CD1c-positive myeloid dendritic cell (primary cell): ENCODE results near the gene TCAP.

ENCODE experiments used
- DNase-seq: peaks from one replicate; pipeline ENCODE4 v3.0.0-alpha.2; 2016; ENCODE audit errors: extremely low spot score

TCAP gene, protein sequence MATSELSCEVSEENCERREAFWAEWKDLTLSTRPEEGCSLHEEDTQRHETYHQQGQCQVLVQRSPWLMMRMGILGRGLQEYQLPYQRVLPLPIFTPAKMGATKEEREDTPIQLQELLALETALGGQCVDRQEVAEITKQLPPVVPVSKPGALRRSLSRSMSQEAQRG

GRCh38 chr17:39664581-39665561 is at the start of gene TCAP:
TSS of gene TCAP (plus strand) at chr17:39665349. CDS start at chr17:39665360, 11 bp downstream.
- DNase-seq: no peak

DNA sequence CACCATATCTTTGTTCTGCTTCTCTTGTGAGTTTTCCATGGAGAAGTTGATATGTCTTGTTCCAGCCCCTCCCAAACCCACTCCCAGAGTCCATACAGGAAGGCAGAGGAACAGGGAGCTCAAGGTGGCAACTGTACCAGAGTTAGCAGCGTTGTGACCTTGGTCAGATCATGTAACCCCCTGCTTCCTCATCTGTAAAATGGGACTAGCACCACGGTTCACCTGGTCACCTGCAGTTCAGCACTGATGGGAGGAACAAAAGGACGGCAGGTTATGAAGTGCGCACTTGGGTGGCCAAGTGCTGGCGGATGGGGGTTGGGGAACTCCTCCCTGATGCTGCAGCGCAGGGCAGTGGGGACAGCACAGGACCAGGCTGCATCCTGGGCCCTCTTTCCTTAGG is 49.7 kb upstream of the TCAP start:
- no peak for DNase-seq

DNA sequence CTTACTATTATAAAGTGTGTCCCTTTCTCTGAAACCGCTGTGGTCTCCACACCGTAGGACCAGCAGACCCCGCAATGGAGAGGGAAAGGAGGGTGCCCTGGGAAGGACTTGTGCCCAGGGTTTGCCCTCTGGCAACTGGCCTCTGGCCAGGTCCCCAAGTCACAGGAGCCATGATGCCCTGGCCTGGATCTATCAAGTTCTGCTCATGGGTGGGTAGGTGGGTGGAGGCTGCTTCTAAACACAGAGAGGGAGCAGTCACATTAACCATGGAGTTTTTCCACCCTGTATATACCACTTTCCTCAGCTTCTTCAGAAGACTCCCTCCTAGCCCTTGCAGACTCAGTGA is 48.1 kb upstream of the TCAP start:
- DNase-seq: no peak

DNA sequence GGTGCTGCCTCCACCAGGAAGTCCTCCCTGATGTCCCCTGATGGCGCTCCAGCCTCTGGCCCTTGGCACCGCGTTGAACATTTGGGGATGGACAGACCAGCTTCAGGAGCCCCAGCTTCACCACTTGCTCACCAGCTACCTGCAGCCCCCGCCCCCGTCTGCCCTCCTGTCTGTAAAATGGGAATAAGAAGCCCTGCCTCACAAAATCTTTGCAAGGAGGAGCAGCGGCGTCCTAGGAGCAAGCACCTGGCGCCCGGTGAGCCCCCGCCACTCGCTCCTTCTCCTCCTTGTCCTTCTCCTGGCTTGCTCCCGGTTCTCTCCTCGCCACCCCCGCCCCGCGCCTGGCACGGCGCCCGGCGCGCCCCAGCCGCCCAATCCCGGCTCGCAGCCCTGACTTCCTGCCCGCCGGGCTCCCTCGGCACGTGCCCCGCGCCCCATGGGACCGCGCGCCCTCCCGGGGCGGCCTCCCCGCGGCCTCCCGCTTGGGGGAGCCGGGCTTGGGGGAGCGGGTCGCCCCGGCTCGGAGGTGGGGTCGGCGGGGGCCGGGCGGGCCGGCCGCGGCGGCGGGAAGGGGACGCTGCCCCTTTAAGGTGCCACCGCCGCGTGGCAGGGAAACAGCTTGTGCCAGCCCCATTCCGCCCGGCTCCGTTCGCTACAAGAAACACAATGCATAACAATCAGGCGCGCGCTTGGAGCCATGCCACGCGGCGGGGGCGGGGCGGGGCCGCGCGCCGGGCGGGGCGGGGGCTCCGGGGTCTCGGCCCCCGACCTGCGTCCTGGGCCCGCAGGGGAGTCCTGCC is 47.5 kb upstream of the TCAP start:
- DNase-seq: peak; percentile 64

- no peak for DNase-seq
Measured at GRCh38 chr17:39618246-39618913, 46.8 kb upstream of the TCAP start.

DNA sequence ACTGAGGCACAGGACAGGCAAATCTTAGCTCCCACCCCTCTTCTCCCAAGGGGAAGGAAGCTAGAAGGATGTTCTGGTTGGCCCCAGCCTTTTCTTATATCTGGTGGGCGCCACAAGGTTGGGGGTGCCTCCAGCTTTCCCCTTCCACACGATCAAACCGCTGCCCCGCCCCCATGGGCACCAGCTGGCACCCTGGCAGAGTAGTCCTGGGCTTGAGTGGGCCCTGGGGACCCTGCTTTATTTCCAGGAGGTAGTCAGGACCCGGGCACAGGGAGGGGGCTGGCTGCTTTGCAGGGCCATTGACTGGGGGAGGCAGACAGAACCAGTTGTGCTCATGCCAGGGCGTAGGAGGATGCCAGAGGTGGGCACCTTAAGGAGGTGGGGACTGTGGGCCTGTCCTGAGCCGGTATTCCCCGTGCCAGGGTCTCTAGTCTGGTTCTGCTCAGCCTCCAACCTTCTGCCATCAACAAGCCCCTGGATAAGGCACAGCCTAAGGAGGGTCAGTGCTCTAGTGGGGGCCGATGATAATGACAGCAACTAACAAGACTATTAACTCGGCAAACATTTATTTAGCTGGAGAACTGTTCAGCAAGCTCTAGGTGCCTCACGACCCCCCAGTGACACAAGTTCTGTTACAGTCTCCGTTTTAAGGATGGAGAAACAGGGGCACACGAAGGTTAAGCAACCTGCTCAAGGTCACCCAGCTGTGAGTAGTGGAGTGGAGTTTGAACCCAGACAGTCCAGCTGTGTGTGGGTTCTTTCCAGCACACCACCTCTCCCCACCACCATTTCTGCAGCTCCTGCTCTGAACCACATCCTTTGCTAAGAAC is 46.0 kb upstream of the TCAP start:
- DNase-seq: no peak

GRCh38 chr17:39619786-39620101 is 45.4 kb upstream of the TCAP start:
- no peak for DNase-seq

DNA sequence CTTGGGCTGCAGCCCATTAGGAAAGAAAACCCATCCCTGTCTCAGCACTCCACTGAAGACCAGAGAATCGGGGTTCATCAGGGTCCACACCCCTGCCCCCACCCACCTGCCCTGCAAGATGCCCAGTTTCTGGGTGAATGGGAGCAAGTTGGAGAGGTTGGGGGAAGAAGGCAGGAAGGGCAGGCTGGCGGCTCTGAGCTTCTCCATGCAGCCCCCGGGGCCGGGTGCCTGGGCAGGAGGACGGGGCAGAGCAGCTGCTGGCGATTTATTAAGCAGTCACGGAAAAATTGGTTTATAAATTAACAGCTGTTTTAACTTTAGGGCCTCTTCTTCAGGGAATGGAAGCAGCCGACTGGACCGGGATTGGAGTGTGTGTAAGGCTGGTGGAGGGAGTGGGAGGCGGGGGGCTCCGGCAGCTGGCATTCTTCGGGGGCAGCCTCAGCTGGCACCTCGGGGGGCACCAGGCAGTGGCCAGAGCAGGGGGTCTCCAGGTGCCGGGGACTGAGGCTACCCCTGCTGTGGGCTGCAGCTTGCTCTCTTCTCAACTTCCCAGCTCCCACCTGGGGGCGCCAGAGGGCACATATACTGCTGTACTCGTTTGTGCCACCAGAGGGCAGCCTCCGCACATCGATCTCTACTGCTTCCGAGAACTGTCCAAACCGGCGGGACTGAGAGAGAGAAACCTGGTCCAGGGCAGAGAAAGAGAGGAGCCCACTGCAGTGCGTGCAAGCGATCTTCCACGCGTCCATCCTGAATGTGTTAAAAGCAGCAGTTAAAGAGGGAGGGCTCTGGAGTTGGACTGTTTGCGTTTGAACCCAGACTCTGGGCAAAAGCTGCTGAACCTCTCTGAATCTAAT is 43.4 kb upstream of the TCAP start:
- DNase-seq: peak; percentile 95

DNA sequence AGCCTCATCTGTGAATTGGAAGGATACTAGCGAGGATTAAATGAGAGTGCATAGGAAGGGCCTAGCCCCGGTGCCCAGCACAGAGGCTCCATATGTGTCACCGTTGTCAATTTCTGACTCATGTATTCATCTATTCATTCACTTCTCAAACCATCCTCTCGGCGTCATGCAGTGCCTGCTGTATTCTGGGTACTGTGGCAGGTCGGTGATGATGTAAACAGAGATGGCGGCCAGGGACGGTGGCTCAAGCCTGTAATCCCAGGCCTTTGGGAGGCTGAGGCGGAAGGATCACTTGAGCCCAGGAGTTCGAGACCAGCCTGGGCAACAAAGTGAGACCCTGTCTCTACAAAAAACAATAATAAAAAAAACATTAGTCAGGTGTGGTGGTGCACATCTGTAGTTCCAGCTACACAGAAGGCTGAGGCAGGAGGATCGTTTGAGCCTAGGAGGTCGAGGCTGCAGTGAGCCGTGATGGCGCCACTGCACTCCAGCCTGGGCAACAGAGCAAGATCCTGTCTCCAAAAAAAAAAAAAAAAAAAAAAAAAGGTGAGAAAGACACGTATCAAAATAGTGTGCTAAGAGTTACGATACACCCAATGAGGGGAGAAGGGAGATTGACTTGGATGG is 42.7 kb upstream of the TCAP start:
- no peak for DNase-seq

- peak; percentile 89 for DNase-seq
Measured at GRCh38 chr17:39623356-39623950, 41.7 kb upstream of the TCAP start.

DNA sequence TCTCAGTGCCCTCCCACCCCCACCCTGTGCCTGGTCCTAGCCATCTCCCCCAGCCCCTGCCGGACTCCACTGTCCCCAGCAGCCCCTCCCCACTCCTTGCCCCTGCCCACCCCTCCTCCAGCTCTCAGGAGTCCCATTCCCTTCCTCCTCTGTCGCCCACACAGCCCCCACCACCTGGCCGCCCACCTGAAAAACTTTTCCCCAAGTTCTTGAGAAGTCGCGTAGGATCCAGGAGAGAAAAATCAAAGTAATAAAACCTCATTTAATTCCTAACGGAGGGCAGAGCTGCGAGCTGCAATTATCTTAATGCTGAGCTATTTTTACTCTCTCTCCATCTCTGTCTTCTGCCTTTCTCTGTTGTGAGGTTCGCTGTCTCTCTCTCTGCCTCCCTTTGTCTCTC is 40.8 kb upstream of the TCAP start:
- DNase-seq: no peak

DNA sequence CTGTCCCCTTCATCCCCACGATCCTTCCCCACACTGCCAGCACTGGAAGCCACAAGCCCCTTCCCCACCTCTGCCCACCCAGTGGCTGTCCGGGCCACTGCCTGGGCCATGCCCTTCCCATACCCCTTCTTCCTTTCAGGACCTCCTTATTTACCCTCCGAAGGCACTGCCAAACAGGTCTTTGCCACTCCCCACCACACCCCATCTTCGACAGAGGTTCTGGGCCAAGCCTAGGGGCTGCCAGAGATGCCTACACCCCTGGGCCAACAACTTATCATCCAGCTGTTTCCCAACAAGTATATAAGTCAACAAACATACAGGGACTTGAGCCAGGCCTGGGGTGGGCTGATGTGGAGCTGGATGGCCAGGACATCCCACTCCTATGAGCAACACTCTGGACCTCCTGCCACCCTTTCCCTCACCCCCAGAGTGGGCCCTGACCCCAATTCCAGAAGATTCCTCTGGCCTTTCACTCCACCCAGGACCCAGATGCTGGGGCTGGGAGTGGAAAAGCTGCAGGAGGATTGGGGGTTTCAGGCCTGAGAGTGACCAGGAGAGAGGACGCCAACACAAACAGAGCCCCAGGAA is 39.9 kb upstream of the TCAP start:
- DNase-seq: no peak

DNA sequence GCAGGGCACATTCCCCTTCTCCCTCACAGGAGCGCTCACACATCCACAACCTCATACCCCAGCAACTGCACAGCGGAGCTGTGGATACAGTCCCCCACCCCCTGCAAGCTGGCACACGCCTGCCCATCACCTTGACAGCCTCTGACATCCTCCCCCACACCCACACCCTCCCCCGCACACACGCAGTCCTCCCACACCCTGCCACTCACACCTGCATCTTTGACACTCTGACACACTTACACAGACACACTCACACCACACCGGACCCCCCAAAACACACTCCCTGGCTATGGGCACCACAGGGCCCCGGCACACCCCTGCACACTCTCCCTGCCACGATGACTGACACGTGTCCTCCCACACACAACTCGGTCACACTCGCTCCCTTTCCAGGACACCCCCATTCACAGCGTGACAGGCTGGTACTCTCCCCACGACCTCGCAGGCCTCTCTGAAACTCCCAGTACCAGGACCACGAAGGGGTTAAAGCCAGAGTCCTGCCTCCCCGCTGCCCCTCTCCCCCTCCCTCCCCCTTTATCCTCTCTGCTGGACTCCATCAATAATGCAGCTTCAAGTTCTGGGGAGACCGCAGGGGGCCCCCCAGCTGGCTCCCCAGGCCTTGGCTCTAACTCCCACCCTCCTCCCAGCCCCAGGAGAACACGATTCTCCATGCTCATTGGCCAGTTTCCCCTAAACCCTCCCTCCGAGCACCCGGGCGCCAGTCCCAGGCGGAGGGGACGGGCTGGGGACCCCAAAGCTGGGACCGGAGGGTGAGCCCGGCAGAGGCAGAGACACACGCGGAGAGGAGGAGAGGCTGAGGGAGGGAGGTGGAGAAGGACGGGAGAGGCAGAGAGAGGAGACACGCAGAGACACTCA is 38.7 kb upstream of the TCAP start, which contains the start of gene PPP1R1B:
Gene PPP1R1B (plus strand): TSS at position 782 of the 876 bp plus-strand sequence. CDS start 441 bp downstream, outside the sequence.
- no peak for DNase-seq

- DNase-seq: no peak
Measured at GRCh38 chr17:39627047-39627711, 38.0 kb upstream of the TCAP start.

DNA sequence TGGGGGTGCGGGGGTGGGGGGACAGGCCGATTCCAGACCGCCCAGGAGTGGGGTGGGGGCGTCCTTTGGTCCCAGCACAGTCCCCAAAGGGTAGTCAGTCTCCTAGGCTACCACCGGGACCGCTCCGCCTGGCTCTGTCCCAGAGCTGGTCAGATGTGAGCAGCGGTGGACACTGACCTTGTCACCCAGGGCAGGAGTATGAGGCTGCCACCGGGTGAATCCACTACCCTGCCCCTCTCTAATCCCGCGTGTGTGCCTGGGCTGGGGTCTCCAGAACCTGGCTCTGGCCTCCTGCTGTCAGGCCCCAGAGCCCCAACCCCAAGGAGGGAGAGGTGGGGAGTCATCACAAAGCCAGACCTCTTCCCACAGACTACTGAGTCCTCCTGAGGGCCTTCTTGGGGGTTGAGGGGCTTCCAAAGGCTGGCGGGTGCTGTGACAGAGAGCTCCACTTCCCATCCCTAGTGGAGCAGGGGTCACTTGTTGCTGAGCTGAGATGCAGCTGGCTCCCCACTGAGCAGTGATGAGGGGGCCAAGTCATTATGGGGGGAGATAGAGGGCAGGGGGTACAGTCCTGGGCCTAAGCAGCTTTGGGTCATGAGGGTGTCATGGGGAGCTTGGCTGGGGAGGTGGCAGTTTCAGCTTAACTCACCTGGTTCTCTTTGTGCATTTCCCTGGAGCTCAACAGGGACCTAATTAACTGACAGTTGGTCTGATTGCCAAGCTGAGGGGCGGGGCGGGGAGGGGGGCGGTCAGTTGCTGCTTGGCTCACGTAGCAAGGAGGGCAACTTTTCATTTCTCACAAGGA is 37.2 kb upstream of the TCAP start:
- no peak for DNase-seq
